Endothelial cell of umbilical vein (primary cell): ENCODE measurements around the gene TUBB3. TPM values are rescaled to one million over a fixed set of nuclear protein-coding genes. Genes with fewer than 3 reads are reported as not detected.
"Not testable (repeated sequence)": the region's sequence is repeated elsewhere in the genome, so short reads cannot be mapped to it uniquely, and the experiment has no call there.

ENCODE experiments used
- BruUV-seq: library from RNA; stranded (reverse); fragments of 400-500 nt; replicated peaks from 2 replicates; lab custom pipeline; 2021; lab: Mats Ljungman, UMichigan
- CTCF ChIA-PET: fragments of 300-600, 350-600 bp; sonication (Branson Sonifier 250); formaldehyde crosslinking; loops from one replicate; lab custom pipeline; 2021; ENCODE audit warnings: antibody characterized with exemption, inconsistent platforms; lab: Charles Lee
- POLR2A ChIA-PET: fragments of 300-600, 350-600 bp; sonication (Branson Sonifier 250); formaldehyde crosslinking; loops from one replicate; lab custom pipeline; 2021; ENCODE audit warnings: antibody characterized with exemption, inconsistent platforms; lab: Charles Lee
- DNase-seq: peaks from one replicate; pipeline ENCODE4 v3.0.0-alpha.2; 2011; ENCODE audit warnings: low read depth, low spot score
- FAIRE-seq: peaks from 2 replicates; lab custom pipeline; 2011; peaks lifted over from hg19 to GRCh38; lab: Jason Lieb, UNC
- H2AFZ ChIP-seq: 2 replicates; pipeline ENCODE4 v1.6.0; 2012; ENCODE audit warnings: low read depth, low read length, control low read depth, inconsistent platforms
- H3K27ac ChIP-seq: 2 replicates; pipeline ENCODE4 v1.5.1; 2011; ENCODE audit warnings: low read depth, mild to moderate bottlenecking, control low read depth, low read length, moderate library complexity; ENCODE audit not compliant: insufficient read depth
- H3K27me3 ChIP-seq, 2 experiments: 2 replicates each; pipeline versions ENCODE4 v1.6.0 to v1.6.1; 2011; ENCODE audit warnings: low read length in 2 of 2, mixed read lengths in 1 of 2; ENCODE audit not compliant: control insufficient read depth in 2 of 2, insufficient read depth in 2 of 2
- H3K36me3 ChIP-seq, 2 experiments: 2 replicates in 1 of 2; 3 replicates in 1 of 2; pipeline ENCODE4 v1.5.1; 2011; ENCODE audit warnings: low read length in 2 of 2, mild to moderate bottlenecking in 1 of 2, moderate library complexity in 1 of 2; ENCODE audit not compliant: control insufficient read depth in 2 of 2, insufficient read depth in 2 of 2; ENCODE audit errors: extremely low read depth in 1 of 2
- H3K4me1 ChIP-seq: 3 replicates; pipeline ENCODE4 v1.5.1; 2011; ENCODE audit warnings: mild to moderate bottlenecking, low read length; ENCODE audit not compliant: control insufficient read depth, insufficient read depth; ENCODE audit errors: extremely low read depth
- H3K4me2 ChIP-seq: 2 replicates; pipeline ENCODE4 v1.6.1; 2011; ENCODE audit warnings: low read length, control low read depth, mixed read lengths; ENCODE audit not compliant: insufficient read depth
- H3K4me3 ChIP-seq, 3 experiments: fragments of 200-600 bp in 1 of 3; sonication (generic), shearing (Covaris generic) in 1 of 3; replicated peaks in 1 of 3; 2 replicates each; pipeline ENCODE4 v1.5.1; 2011 to 2016; ENCODE audit warnings: control low read depth in 3 of 3, low read length in 3 of 3, mild to moderate bottlenecking in 2 of 3, inconsistent platforms in 1 of 3, low read depth in 1 of 3, moderate library complexity in 1 of 3; ENCODE audit not compliant: insufficient read depth in 1 of 3
- H3K79me2 ChIP-seq: 2 replicates; pipeline ENCODE4 v1.6.0; 2012; ENCODE audit warnings: low read length, inconsistent platforms; ENCODE audit not compliant: control insufficient read depth, insufficient read depth
- H3K9ac ChIP-seq: replicated peaks from 2 replicates; pipeline ENCODE3; 2011; ENCODE audit warnings: low read length, control low read depth; ENCODE audit not compliant: insufficient read depth; ENCODE audit errors: extremely low read depth
- H3K9me1 ChIP-seq: replicated peaks from 3 replicates; pipeline ENCODE4 v1.6.0; 2011; ENCODE audit warnings: mild to moderate bottlenecking, low read length; ENCODE audit not compliant: control insufficient read depth, insufficient read depth; ENCODE audit errors: extremely low read depth
- H3K9me3 ChIP-seq: replicated peaks from 2 replicates; pipeline ENCODE4 v1.5.1; 2012; ENCODE audit warnings: low read length, inconsistent platforms; ENCODE audit not compliant: control insufficient read depth, insufficient read depth
- H4K20me1 ChIP-seq: replicated peaks from 2 replicates; pipeline ENCODE3; 2011; ENCODE audit warnings: mild to moderate bottlenecking, low read length; ENCODE audit not compliant: control insufficient read depth, insufficient read depth; ENCODE audit errors: extremely low read depth
- EZH2 ChIP-seq: IDR thresholded peaks from 2 replicates; pipeline ENCODE4 v1.6.1; 2012; ENCODE audit warnings: borderline replicate concordance, low read depth, mild to moderate bottlenecking, moderate library complexity, low read length, inconsistent platforms; ENCODE audit not compliant: severe bottlenecking
- FOS ChIP-seq: IDR thresholded peaks from 2 replicates; pipeline ENCODE4 v1.6.1; 2011; ENCODE audit warnings: mild to moderate bottlenecking, low read length, moderate library complexity, borderline replicate concordance; ENCODE audit not compliant: insufficient read depth
- GATA2 ChIP-seq: IDR thresholded peaks from 2 replicates; pipeline ENCODE4 v1.7.0; 2011; ENCODE audit warnings: low read depth, mild to moderate bottlenecking, moderate library complexity, mixed read lengths, low read length; ENCODE audit not compliant: insufficient read length, insufficient read depth
- JUN ChIP-seq: IDR thresholded peaks from 2 replicates; pipeline ENCODE4 v1.6.1; 2011; ENCODE audit warnings: borderline replicate concordance, low read depth; ENCODE audit not compliant: insufficient read length, insufficient read depth
- MAX ChIP-seq: IDR thresholded peaks from 2 replicates; pipeline ENCODE4 v1.6.1; 2011; ENCODE audit not compliant: insufficient read depth, insufficient read length
- MYC ChIP-seq: IDR thresholded peaks from one replicate; pipeline ENCODE4 v1.6.1; 2011; ENCODE audit warnings: mild to moderate bottlenecking, low read depth, low read length
- POLR2A ChIP-seq: IDR thresholded peaks from 2 replicates; pipeline ENCODE4 v1.6.1; 2012; ENCODE audit warnings: low read depth, mild to moderate bottlenecking, control low read depth, low read length
- POLR2AphosphoS5 ChIP-seq: IDR thresholded peaks from 2 replicates; pipeline ENCODE4 v1.6.1; 2012; ENCODE audit warnings: low read depth, mild to moderate bottlenecking, control low read depth, low read length, moderate library complexity; ENCODE audit not compliant: insufficient read depth
- dilution Hi-C: fragments of 300-500 bp; cut with MboI; formaldehyde crosslinking; loops from one replicate; pipeline ENCODE4 v1.15.0; 2019; ENCODE audit warnings: low sequenced_read_pairs; ENCODE audit not compliant: extremely low pct_ligation_motif_present
- intact Hi-C: fragments of 100-400 bp; cut with micrococcal nuclease; formaldehyde crosslinking; loops from one replicate; pipeline ENCODE4 v1.10.0; 2022
- polyA plus RNA-seq, 4 experiments: library from polyadenylated mRNA; depleted of rRNA in 3 of 4; stranded (reverse) in 3 of 4; unstranded in 1 of 4; fragments of >200 nt; gene quantifications; 2 replicates each; pipeline versions ENCODE4 v1.2.1 to v1.2.3, GENCODE V29; 2011 to 2012; ENCODE audit warnings: missing spikeins in 1 of 4
- total RNA-seq: library from RNA; stranded (reverse); gene quantifications from 2 replicates; pipeline ENCODE4 v1.2.3, GENCODE V29; 2021
- TF ChIP-seq, protein P1 (sequence below), 2 donors: IDR thresholded peaks; 1 replicate in 1 of 2; 2 replicates in 1 of 2; pipeline ENCODE4 v1.5.1; 2011; ENCODE audit warnings: low read length in 2 of 2, mild to moderate bottlenecking in 2 of 2, moderate library complexity in 2 of 2, control low read depth in 1 of 2, inconsistent platforms in 1 of 2, low read depth in 1 of 2; ENCODE audit not compliant: insufficient read depth in 1 of 2; ENCODE audit errors: extremely low read depth in 1 of 2

Gene TUBB3
- total and polyA plus RNA-seq, 2 donors (not counting 3 experiments of a cell fraction or from before 2014, with no cell fraction given): 170 to 215 TPM

DNA sequence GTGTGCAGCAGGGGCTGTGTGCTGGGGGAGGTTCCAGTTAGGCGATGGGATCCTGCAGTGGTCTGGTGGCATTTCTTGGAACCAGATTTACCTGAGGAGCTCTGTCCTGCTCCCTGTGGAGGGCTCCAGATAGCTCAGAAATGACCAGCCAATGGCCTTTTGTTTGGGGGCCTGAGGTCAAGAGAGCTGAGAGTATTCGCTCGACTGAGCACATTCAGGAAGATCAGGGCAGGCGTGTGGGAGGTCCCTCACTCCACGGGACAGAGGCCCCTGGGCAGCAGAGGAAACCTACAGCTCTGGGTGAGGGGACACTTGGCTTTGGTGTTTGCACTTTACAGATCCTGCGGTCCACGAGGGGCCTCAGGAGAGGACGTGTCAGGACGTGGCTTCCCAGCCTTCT is 43.6 kb downstream of the TUBB3 start:
- Histone ChIP-seq H3K9ac (no peak overlapping the region), H3K4me2 (no peak overlapping the region), H3K4me1 (peaks cover 8% of the 10 kb centered on the region), H2AFZ (no peak overlapping the region), H3K4me3 (no peak overlapping the region), H3K36me3 (peaks cover 5 to 13% of the 10 kb centered on the region in 2 experiments), H4K20me1 (no peaks in the 10 kb centered on the region), H3K9me1 (no peaks in the 10 kb centered on the region), H3K79me2 (peaks cover 14% of the 10 kb centered on the region), H3K27me3 (no peaks in the 10 kb centered on the region), H3K9me3 (no peaks in the 10 kb centered on the region), H3K27ac (no peak overlapping the region)
- no TSS peak for BruUV-seq
- DNase-seq: no peak
- TF ChIP-seq POLR2AphosphoS5: no peak
- no peak for TF ChIP-seq MAX
- no peak for TF ChIP-seq GATA2
- no peak for TF ChIP-seq FOS
- TF ChIP-seq POLR2A: no peak
- TF ChIP-seq, protein P1, sequence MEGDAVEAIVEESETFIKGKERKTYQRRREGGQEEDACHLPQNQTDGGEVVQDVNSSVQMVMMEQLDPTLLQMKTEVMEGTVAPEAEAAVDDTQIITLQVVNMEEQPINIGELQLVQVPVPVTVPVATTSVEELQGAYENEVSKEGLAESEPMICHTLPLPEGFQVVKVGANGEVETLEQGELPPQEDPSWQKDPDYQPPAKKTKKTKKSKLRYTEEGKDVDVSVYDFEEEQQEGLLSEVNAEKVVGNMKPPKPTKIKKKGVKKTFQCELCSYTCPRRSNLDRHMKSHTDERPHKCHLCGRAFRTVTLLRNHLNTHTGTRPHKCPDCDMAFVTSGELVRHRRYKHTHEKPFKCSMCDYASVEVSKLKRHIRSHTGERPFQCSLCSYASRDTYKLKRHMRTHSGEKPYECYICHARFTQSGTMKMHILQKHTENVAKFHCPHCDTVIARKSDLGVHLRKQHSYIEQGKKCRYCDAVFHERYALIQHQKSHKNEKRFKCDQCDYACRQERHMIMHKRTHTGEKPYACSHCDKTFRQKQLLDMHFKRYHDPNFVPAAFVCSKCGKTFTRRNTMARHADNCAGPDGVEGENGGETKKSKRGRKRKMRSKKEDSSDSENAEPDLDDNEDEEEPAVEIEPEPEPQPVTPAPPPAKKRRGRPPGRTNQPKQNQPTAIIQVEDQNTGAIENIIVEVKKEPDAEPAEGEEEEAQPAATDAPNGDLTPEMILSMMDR (IDR thresholded peaks at IDR 0.05; ENCODE audit: extremely low read depth in 1 of 2, insufficient read depth in 1 of 2, low read depth in 1 of 2, low read length in 2 of 2): no peak
- no peak for TF ChIP-seq JUN
- no peak for TF ChIP-seq EZH2
- no peak for TF ChIP-seq MYC
- POLR2A ChIA-PET: no interaction called here
- FAIRE-seq: no peak
- intact Hi-C loops (no loop called here), dilution Hi-C loops (no loop called here)
- CTCF ChIA-PET: no interaction called here

DNA sequence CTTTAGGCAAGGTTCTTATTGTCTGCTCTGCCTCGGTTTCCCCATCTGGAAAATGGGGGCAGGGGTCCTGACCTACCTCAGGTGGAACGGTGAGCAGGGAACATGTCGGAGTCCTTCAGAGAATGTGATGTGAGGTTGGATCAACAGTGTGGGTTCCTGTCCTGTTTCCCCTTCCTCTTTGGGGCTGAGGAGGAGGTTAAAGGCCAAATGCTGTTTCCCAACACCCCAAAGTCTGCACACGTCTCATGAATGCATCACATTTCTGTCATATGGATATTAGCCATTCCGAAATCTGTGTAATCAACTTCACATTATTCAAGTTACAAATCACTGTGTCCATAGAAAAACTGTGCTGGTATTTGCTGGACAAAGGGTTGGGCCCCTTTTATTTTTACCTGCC is 44.3 kb downstream of the TUBB3 start:
- H3K27me3 ChIP-seq, FAIRE-seq, H3K9me1 ChIP-seq, H3K4me3 ChIP-seq, H3K27ac ChIP-seq, dilution Hi-C loops, H3K9ac ChIP-seq, POLR2A ChIA-PET, H3K9me3 ChIP-seq, H2AFZ ChIP-seq, DNase-seq, intact Hi-C loops, H3K4me2 ChIP-seq, H4K20me1 ChIP-seq, CTCF ChIA-PET: not testable (repeated sequence)
- peaks cover 14% of the 10 kb centered on the region for H3K79me2 ChIP-seq
- peaks cover 12% of the 10 kb centered on the region for H3K4me1 ChIP-seq
- BruUV-seq: TSS peak; percentile 0
- peaks cover 5 to 13% of the 10 kb centered on the region in 2 experiments for H3K36me3 ChIP-seq
